GM21367 (cell line): ENCODE measurements around the gene MBP.

Experiments used
- ATAC-seq: cut with Tn5 transposase; IDR thresholded peaks from one replicate; pipeline ENCODE4 v1.9.1; 2021; ENCODE audit not compliant: unreplicated experiment

Gene MBP

DNA sequence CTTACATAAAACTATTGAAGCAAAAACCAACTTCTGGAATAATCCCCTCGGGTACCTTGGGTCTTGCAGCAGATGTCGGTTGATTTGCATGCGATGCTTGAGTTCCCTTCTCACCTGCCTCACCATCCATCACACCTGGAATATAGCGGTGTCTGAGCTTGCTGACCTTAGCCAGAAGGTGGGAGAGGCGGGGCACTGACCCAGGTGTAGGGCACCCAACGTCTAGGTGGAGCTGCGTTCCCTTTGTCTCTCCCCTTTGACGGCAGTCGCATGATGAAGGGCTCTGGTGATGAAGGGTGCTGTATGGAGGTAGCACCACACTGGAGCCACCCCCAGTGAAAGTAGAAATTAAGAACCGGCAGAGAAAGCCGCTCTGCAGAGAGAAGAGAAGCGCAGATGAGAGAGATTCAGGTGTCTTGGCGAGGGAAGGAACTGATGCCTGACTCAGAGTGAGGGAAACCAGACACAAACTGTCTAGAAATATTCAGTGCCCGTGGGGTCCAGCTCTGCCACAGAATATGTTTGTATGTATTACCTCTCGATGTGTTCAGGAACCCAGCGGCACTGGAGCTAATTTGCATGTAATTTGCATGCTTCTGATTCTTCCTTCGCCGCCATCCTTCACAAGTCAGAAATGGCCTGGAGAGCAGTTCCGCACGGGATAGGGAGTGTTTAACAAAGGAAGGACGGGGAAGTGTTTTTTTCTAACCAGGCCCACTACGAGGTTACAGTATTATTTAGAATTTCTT, 19.4 kb upstream of the MBP start:
- no peak for ATAC-seq

DNA sequence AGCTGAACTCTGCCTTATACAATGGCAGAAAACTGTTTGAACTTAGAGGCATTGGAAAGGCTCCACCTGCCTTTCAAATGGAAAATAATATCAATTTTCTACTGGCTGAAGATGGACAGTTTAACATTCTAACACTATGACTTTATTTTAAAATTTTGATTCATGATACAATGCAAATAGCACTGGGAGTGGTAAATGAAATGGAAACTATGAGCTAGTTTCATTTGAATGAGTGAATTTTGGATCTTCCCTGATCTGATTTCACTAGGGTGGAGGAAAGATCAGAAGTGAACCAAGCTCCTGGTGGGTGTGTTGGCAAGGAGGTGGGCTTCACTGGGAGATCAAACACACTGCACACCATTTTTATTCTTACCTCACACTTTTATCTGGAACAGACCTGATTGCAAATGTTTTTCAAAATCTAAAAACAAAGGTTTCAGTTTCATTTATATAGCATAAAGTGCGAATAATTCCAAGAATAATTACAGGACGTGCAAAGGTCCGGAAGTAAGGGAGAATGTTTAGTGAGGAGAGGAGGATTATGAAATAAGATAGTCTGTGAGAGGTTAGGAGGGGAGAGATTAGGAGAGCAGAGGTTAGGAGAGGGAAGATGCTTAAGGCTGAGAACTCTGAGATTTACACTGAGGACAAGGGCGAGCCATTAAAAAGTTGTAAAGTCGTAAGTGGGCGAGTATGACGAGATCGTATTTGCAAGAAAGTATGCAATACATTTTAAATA, 18.6 kb upstream of the MBP start:
- ATAC-seq: no peak

DNA sequence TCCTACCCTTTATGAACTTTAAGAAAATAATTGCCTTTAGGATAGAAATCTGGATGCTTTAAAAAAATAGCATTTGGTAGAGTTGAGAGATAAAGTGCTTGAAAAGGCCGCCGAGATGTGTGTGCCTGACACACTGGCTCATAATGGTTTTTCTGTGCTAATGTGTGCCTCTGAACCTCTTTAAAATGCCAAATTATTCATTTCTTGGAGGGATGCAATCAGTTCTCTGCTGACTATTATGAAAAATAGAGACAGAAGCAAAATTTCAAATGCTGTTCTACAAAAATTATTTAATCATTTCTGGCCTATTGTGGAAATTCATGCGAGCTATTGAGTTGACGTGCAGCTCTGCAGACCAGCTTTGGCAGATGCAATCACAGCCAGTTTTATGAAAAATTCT, 18.0 kb upstream of the MBP start:
- no peak for ATAC-seq

DNA sequence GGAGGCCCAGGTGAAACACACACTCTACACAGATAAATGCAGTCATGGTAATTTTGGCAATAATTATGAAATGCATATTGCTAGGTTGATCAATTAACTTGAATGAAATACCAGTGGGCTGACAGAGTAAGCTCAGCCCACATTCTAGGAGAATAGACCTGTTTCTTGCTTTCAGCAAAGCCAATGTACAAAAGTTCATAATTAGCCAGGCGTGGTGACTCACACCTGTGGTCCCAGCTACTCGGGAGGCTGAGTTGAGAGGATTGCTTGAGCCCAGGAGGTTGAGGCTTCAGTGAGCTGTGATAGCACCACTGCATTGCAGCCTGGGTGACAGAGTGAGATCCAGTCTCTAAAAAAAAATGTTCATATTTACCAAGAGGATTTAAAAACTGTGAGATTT, 15.7 kb upstream of the MBP start:
- ATAC-seq: no peak

DNA sequence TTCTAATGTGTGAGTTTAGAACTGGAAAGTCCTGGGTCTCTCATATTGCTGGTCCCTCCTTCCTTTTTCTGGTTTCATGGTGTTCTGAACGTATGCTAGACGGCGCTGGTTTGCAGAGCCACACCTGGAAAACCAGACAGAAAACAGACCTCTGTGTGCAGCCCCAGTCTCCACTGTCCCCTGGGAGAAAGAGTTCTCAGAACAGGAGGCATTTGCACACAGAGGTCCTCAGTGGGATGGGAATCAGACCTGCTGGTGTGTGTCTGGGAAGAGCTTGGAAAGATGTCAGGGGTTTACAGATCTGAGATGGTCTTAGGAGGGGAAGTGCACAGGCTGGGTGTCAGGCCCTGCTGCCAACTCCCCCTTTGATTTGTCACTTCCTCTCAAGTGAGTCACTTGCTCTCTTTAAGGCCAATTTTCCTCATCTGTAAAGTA, 14.9 kb upstream of the MBP start:
- ATAC-seq: peak; percentile 44

DNA sequence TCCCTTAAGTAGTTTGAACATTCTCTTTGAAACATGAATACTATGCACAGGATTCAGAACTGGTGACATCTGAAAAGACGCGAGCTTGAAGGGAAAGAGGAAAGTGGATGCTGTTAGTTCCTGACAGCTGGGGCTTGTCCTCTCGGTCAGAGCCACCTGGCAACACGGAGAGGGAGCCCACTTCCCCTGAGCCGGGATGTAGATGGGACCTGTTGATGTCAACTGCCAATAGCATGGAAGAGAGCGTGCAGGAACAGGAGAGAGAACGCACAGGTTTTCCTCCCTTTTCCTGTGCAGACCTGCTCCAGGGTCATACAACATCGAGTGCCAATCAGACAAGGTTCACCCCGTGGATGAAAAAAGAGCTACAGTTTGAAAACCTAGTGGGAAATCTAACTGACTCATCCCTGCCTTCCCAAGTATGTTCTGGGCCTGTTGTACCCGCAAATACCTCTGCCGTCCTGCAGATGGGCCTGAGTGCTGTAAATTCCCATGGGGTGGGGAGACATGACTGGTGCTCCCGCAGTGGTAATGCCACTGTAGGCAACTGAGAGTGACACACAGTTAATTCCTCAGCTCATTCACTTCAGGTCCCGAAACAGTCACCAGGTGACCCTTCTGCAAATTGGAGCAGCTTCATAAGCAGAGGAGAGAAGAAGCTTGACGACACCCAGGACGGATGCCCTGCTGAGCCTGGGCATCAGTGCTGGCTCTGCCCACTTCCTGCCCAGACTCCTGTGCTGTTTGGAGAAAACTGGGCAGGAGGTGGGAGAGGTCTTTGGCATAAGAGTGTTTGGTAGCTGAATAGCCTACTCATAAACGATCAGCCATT, 13.9 kb upstream of the MBP start:
- no peak for ATAC-seq

DNA sequence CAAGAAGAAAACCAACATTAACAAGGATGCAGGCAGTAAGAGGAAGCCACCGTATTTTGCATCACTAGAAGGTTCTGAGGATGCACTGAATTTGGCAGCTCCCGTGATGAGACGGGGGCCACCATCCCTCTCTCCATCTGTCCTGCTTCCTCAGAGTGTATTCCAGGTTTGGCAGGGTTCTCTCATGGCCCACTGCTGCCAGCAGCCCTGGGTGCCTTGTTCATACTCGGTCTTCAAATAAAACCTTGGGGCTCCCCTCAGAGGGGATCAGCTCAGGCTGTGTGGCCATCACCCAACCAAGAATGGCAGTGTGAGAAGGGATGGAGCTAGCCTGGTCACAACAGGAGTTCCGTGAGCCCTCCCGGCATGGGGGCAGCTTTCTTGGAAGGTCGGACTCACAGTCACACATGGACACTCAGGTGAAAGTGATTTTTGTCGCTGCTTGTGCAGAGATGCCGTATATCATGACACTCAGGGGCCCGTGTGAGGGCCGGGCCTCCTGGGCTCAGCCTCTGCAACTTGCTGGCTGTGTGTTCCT, 12.8 kb upstream of the MBP start:
- ATAC-seq: no peak

DNA sequence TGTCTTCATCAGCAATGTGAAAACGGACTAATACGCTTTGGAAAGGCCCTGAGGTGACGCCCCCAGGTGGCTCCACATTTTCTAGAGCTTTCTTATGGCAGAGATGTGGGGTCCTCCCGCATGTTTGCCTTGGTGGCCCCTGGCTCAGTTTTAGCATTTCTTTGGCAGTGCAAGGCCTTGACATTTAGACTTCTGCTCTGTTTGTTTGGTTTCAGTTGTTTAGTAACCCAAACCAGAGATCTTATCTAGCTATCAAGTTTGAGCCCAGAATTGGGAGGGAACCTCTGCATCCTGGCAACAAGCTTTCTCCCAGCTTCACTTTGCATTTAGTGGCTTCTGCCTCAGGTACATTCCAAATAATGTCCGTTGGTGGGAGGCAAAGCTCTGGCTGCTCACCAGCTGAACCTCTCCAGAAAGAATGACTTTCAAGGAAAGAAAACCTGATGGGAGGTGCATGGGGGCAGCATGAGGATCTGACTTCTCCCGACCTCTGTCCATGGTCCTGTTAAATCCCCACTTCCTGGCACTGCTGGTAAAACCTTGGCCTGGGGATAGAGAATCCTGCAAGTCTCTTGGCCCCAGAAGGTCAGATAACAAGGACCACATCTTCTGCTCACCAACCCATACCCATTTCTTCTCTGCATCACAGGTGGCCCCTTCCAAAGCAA, 12.0 kb upstream of the MBP start:
- ATAC-seq: no peak

DNA sequence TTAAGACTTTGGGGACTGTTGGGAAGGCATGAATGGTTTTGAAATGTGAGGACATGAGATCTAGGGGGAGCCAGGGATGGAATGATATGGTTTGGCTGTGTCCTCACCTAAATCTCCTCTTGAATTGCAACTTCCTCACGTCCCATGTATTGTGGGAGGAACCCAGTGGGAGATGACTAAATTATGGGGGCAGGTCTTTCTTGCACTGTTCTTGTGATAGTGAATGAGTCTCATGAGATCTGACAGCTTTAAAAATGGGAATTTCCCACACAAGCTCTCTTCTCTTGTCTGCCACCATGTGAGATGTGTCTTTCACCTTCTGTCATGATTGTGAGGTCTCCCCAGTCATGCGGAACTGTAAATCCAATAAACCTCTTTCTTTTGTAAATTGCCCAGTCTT, 11.5 kb upstream of the MBP start:
- no peak for ATAC-seq

DNA sequence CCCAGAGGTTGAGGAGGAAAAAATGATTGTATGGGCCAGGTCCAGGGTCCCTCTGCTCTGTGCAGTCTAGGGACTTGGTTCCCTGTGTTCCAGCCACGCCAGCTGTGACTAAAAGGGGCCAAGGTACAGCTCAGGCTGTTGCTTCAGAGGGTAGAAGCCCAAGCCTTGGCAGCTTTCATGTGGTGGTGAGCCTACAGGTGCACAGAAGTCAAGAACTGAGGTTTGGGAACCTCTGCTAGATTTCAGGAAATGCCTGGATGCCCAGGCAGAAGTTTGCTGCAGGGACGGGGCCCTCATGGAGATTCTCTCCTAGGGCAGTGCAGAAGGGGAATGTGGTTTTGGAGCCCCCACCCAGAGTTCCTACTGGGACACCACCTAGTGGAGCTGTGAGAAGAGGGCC, 10.6 kb upstream of the MBP start:
- ATAC-seq: no peak

DNA sequence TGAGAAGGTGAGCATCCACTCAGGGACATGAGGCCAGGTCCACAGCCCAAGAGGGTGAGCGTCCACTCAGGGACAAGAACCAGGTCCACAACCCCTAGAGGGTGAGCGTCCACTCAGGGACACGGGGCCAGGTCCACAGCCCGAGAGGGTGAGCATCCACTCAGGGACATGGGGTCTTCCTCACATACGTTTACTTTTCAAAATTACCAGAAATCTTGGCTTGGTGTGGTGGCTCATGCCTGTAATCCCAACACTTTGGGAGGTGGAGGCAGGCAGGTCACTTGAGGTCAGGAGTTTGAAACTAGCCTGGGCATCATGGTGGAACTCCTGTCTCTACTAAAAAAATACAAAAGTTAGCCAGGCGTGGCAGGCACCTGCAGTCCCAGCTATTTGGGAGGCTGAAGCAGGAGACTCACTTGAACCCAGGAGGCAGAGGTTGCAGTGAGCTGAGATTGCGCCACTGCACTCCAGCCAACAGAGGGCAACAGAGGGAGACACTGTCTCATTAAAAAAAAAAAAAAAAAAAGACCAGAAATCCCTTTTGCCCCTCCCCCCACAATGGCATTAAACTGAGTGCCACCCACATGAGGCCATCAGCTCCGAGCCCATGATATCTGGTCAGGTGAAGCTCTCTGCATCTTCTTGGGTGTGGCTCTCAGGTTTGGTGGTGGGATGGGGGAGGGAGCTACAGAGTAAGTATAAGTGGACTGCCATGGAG, 9.0 kb upstream of the MBP start:
- ATAC-seq: no peak

DNA sequence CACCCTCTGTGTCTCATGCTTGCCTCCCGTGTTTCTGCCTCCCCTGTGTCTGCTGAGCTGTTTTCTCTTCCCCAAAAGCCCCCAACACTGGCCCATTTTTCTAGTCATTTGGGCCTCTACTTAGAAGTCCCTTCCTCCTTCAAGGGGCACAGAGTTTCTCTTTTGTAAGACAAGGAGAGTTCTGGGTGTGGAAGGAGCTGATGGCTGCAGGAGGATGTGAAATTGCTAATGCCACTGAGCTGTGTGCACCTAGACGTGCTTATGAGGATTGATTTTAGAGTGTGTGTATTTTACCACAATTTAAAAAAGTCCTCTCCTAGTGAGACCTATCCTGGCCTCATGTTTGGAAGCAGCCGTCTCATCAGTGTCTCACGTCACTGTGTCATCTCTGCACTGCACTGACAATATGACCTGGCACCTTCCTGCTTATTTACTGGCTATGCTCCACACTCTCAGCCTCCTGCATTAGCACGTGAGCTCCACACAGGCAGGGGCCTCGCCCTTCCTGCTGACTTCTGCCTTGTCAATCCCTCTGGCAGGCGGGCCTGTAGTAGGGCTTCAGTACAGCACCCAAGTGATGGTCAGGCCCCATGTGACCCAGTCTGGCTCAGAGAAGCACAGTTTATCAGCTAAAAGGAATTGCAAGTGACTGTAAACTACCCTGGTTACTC, 8.0 kb upstream of the MBP start:
- no peak for ATAC-seq

DNA sequence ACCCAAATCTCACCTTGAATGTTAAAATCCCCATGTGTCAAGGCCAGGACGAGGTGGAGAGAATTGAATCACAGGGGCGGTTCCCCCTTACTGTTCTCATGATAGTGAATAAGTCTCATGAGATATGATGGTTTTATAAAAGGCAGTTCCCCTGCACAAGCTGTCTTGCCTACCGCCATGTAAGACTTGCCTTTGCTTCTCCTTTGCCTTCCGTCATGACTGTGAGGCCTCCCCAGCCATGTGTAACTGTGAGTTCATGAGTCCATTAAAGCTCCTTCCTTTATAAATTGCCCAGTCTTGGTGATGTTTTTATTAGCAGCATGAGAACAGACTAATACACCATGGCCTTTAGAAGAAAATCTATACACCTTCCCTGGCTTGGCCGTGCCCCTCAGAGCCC, 7.4 kb upstream of the MBP start:
- ATAC-seq: no peak

DNA sequence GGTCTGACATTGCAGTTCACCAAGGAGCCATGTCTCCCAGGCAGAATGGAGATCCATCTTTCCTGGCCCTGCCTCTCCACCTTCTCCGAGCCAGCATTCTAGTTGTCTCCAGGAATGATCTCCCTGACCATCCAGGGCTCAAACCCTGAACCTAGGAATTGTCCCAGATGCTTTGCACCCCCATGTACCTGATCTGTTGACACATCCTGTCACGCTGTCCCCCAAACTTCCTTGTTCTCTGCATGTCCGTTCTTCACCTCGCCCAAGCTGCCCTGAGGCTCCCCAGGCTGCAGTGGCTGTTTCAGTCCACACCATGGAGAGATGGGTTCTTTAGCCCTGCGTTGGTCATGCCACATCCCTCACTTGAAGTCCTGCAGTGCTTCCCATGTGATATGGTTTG, 7.0 kb upstream of the MBP start:
- no peak for ATAC-seq

DNA sequence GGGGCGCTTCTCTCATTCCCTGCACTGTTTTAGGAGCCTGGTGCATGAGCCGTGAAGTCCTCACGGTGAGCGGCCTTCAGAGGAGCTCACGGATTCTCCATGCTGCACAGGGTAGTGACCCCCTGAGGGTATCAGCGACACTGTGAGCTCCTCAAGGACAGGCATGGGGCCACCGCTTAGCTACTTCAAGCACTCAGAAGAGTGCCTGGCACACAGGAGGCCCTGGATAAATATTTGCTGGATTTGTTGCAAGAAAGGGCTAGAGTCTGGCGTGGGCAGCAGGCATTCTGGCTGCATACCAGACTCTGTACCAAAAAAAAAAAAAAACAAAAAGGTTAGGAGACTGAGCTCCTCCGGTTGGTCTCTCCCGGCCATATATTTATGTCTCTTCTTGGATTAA, 5.7 kb upstream of the MBP start:
- ATAC-seq: no peak

DNA sequence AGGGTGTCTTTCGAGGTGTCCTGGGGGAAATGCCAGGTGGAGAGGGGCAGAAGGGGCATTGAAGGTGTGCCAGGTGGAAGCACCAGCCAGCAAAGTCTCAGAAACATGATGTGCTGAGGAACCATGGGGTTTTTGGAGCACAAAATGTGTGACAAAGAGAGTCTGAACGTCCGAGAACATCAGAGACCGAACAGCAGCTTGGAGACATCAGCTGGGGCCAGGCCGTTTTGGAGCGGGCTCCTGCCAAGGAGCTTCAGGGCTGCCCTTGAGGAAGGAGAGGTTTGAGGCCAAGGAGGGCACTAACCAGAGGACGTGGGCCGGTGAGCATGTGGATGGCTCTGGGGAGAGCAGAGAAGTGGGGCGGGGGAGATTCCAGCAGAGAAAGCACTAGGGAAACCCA, 5.3 kb upstream of the MBP start:
- ATAC-seq: no peak

DNA sequence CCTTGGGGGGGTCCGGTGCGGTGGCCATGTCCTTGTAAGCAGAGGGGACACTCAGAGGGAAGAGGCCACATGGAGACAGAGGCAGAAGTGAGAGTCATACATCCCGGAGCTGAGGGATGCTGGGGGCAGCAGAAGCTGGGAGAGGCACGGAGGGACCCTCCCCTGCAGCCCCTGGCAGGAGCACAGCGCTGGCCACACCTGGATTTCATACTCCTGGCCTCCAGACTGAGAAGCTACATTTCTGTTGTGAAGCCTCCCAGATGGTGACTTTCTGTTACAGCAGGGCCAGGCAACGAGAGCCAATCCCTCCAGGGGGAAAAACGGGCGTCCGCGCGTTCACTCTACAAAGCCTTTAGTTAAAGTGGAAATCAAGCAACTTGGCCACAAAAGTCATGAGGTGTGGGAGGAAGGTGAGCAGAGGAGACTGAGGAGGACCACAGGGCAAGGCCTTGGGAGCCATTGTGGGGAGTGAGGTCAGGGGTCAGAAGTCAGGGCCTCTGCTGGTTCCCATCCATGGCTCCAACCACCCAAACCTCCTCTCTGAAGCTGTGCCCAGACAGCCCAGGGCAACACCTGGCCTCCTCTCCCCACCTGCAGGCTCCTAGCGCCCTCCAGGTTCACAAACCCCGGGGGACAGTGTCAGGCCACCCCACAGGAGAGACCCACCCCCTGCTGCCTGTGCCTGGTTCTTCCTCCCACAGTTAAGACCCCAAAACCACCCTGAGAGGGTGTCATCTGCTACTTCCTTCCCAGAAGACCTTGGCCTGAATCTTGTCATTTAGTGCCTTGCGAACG, 4.5 kb upstream of the MBP start:
- no peak for ATAC-seq

DNA sequence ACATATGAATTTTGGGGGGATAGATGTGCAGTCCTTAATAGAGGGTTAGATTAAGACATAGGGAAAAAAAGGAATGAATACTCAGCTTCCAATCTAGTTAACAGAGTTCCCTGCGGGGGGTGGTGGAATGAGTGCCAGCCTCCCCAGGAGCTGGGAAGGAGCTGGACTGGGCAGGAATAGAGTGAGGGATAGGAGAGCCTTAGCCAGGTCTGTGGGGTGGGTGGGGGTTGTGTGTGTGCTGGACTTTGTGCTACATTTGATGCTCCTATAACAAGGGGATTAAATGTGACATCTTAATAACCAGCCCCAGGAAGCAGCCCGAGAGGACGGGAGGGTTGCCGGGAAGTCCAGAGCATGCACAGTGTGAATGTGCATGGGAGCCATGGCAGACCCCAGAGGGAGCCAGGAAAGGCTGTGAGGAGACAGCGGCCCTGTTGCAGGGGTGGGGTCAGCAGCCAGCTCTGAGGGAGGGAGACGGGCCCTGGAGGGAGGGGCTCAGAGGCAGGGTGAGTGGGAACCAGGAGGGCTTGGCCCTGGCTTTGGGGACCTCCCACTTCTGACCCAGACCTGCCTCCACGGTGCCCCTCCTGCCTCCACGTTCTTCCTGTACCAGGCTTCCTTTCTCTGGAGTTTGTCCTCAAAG, 3.6 kb upstream of the MBP start:
- no peak for ATAC-seq
